ENCODE measurements around the gene PRDM15. TPM values are rescaled to one million over a fixed set of nuclear protein-coding genes. Genes with fewer than 3 reads are reported as not detected.

PRDM15 gene
- total RNA-seq, 1 experiment from 2014 or later, result 5.7 TPM

DNA sequence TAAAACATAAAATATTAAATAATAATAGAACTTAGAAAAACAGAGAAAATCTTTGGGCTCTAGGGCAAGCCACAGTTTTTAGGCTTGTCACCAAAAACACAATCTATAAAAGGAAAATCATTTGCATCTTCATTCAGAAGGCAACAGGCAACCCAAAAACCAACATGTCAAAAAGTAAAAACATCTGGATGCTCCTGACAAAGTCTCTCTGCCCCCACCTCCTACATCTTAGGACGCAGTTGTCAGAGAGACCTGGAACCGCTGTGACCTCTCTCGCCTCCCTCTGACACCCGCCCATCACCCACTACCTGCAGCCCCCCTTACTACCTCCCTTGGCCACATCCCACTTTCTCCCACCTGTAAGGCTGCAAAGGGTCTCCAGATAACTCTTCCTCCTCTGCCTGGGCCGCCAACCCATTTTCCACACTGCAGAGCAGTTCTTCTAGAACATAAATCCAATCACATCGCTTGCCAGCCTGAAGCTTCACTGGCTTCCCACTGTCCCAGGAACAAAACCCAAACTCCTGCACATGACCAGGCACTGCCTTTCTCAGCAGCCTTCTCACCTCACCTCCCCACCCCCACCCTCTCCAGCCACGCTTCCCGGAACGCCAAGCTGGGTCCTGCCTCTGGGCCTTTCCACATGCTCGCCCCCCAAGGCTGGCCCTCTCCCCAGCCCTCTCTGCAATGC is 14.7 kb downstream of the PRDM15 start:
- no peak overlapping the region for H3K4me3 Mint-ChIP-seq (ENCODE audit: unreplicated experiment)
- H3K9me3 Mint-ChIP-seq (ENCODE audit: unreplicated experiment), result no peaks in the 10 kb centered on the region
- H3K36me3 Mint-ChIP-seq (ENCODE audit: insufficient read depth, unreplicated experiment), result peaks cover 11% of the 10 kb centered on the region
- TF ChIP-seq, protein P1, sequence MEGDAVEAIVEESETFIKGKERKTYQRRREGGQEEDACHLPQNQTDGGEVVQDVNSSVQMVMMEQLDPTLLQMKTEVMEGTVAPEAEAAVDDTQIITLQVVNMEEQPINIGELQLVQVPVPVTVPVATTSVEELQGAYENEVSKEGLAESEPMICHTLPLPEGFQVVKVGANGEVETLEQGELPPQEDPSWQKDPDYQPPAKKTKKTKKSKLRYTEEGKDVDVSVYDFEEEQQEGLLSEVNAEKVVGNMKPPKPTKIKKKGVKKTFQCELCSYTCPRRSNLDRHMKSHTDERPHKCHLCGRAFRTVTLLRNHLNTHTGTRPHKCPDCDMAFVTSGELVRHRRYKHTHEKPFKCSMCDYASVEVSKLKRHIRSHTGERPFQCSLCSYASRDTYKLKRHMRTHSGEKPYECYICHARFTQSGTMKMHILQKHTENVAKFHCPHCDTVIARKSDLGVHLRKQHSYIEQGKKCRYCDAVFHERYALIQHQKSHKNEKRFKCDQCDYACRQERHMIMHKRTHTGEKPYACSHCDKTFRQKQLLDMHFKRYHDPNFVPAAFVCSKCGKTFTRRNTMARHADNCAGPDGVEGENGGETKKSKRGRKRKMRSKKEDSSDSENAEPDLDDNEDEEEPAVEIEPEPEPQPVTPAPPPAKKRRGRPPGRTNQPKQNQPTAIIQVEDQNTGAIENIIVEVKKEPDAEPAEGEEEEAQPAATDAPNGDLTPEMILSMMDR (IDR thresholded peaks at IDR 0.05; ENCODE audit: unreplicated experiment), result no peak
- ChIA-PET POLR2A (no interaction called here), CTCF (interaction anchor here (0.5 to 0.9 kb wide), 3 partner anchors 11 to 258 kb away, joined by 3 to 5 read pairs (median 4); no protein-coding TSS in a partner anchor)
- BruUV-seq (replicated peaks), result no TSS peak
- H3K27me3 Mint-ChIP-seq (ENCODE audit: insufficient read depth, unreplicated experiment), result no peaks in the 10 kb centered on the region
- no peak for DNase-seq (ENCODE audit: unreplicated experiment)
- H3K4me1 Mint-ChIP-seq (ENCODE audit: insufficient read depth, unreplicated experiment), result peaks cover 12% of the 10 kb centered on the region
- intact Hi-C loops (cut with micrococcal nuclease), result no loop called here
- no peak overlapping the region for H3K27ac Mint-ChIP-seq (ENCODE audit: low read depth, unreplicated experiment)

DNA sequence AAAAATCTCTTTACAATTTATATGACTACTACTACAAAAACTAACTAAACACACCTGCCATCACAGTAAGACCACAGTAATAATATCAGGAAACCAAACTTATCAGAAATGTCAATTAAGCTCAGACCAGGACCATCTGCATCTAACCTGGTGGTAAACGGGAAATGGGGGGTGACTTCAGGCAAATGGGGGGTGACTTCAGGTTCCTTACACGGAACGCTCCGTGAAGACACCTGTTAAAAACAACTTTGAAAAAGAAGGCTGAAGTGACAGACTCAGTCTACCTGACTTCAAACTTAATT is 15.8 kb downstream of the PRDM15 start:
- Mint-ChIP-seq H3K27ac (ENCODE audit: low read depth, unreplicated experiment) (no peak overlapping the region), H3K4me3 (ENCODE audit: unreplicated experiment) (no peak overlapping the region), H3K4me1 (ENCODE audit: insufficient read depth, unreplicated experiment) (peaks cover 12% of the 10 kb centered on the region), H3K9me3 (ENCODE audit: unreplicated experiment) (no peaks in the 10 kb centered on the region), H3K36me3 (ENCODE audit: insufficient read depth, unreplicated experiment) (peaks cover 21% of the 10 kb centered on the region), H3K27me3 (ENCODE audit: insufficient read depth, unreplicated experiment) (no peaks in the 10 kb centered on the region)
- DNase-seq (ENCODE audit: unreplicated experiment), result no peak
- ChIA-PET CTCF (interaction anchor here (0.6 to 1.2 kb wide), 7 partner anchors 24 to 1778 kb away, joined by 3 to 5 read pairs (median 3); no protein-coding TSS in a partner anchor), POLR2A (interaction anchor here (0.7 to 1.1 kb wide), 5 partner anchors 10 to 1027 kb away, joined by 3 to 4 read pairs (median 3); partner anchors contain the start of gene PRDM15)
- intact Hi-C loops (cut with micrococcal nuclease), result no loop called here
- TF ChIP-seq, protein P1 (IDR thresholded peaks at IDR 0.05; ENCODE audit: unreplicated experiment), result no peak
- BruUV-seq (replicated peaks), result no TSS peak

DNA sequence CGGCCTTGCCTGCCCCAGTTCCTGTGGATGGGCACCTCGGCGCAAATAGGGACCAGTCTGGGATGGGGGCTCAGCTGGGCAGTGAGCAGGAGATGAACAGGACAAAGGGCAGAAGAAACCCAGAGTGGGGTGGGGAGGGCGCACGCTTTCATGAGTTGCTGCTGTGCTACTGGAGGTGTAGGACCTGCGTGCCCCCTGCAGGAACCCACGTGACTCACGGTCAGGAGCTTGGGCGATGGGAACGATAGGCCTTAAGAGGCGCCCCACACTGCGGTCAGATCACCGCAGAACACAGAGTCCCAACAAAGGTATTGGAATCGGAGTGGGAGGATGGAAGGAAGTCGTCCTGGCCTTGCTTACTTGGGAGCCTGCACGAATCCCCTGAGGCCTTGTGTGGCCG is 17.2 kb downstream of the PRDM15 start:
- no TSS peak for BruUV-seq (replicated peaks)
- Mint-ChIP-seq H3K9me3 (ENCODE audit: unreplicated experiment) (no peaks in the 10 kb centered on the region), H3K4me1 (ENCODE audit: insufficient read depth, unreplicated experiment) (peaks cover 12% of the 10 kb centered on the region), H3K36me3 (ENCODE audit: insufficient read depth, unreplicated experiment) (peaks cover 33% of the 10 kb centered on the region), H3K27me3 (ENCODE audit: insufficient read depth, unreplicated experiment) (no peaks in the 10 kb centered on the region), H3K4me3 (ENCODE audit: unreplicated experiment) (no peak overlapping the region), H3K27ac (ENCODE audit: low read depth, unreplicated experiment) (no peak overlapping the region)
- no peak for DNase-seq (ENCODE audit: unreplicated experiment)
- intact Hi-C loops (cut with micrococcal nuclease), result no loop called here
- TF ChIP-seq, protein P1 (IDR thresholded peaks at IDR 0.05; ENCODE audit: unreplicated experiment), result no peak
- CTCF ChIA-PET, result interaction anchor here (1.1 kb wide), 1 partner anchor 184 kb away, joined by 3 read pairs; no protein-coding TSS in a partner anchor
- POLR2A ChIA-PET, result interaction anchor here (0.6 kb wide), 1 partner anchor 1645 kb away, joined by 3 read pairs; no protein-coding TSS in a partner anchor

DNA sequence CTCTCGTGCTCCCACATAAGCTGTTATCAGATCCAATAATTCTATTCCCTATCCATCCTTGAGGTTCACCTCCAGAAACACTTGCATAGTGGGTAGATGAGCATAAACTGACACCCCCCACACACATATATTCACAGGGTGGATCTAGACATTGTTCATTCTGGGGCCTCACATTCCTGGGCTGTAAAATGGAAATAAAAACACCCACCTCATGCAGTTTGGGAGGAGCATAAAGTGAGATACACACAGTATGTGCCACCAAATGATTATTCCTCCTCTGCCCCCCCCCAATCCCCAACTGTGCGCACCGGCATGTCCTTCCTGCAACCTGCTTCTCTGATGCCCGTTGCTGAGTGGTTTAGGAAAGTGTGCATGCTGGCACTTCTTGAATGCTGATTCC is 17.9 kb downstream of the PRDM15 start:
- CTCF ChIA-PET, result no interaction called here
- Mint-ChIP-seq H3K36me3 (ENCODE audit: insufficient read depth, unreplicated experiment) (peaks cover 37% of the 10 kb centered on the region), H3K4me1 (ENCODE audit: insufficient read depth, unreplicated experiment) (peaks cover 12% of the 10 kb centered on the region), H3K9me3 (ENCODE audit: unreplicated experiment) (no peaks in the 10 kb centered on the region), H3K4me3 (ENCODE audit: unreplicated experiment) (no peak overlapping the region), H3K27ac (ENCODE audit: low read depth, unreplicated experiment) (no peak overlapping the region), H3K27me3 (ENCODE audit: insufficient read depth, unreplicated experiment) (no peaks in the 10 kb centered on the region)
- no TSS peak for BruUV-seq (replicated peaks)
- intact Hi-C loops (cut with micrococcal nuclease), result no loop called here
- DNase-seq (ENCODE audit: unreplicated experiment), result no peak
- TF ChIP-seq, protein P1 (IDR thresholded peaks at IDR 0.05; ENCODE audit: unreplicated experiment), result no peak
- POLR2A ChIA-PET, result interaction anchor here (0.6 kb wide), 1 partner anchor 260 kb away, joined by 3 read pairs; no protein-coding TSS in a partner anchor

Measured in MCF 10A (cell line).